IMR-90 (cell line): ENCODE measurements around the gene MAML3. TPM values are rescaled to one million over a fixed set of nuclear protein-coding genes. Genes with fewer than 3 reads are reported as not detected.

Experiments
- ATAC-seq: fragments of 200-7000 bp; cut with Tn5 transposase; 2 replicates; pipeline ENCODE4 v1.9.1; 2020; ENCODE audit warnings: low read depth, mild to moderate bottlenecking, moderate library complexity
- BruUV-seq: library from RNA; stranded (reverse); fragments of 400-500 nt; replicated peaks from 2 replicates; lab custom pipeline; 2021; lab: Mats Ljungman, UMichigan
- CTCF ChIA-PET: fragments of 300-600 bp; formaldehyde crosslinking; extraction: SDS; loops from one replicate; lab custom pipeline; 2021; ENCODE audit warnings: antibody characterized with exemption; lab: Yijun Ruan, JAX
- POLR2A ChIA-PET: fragments of 300-600 bp; sonication (Branson Sonifier 250); formaldehyde crosslinking; loops from one replicate; lab custom pipeline; 2022; ENCODE audit warnings: antibody characterized with exemption; ENCODE audit not compliant: unreplicated experiment; lab: Charles Lee
- DNase-seq: peaks from one replicate; pipeline ENCODE4 v3.0.0; 2013
- H2AFZ ChIP-seq: replicated peaks from 2 replicates; pipeline ENCODE3; 2013; ENCODE audit warnings: low read length, mild to moderate bottlenecking; ENCODE audit not compliant: poor library complexity
- H2AK5ac ChIP-seq: 2 replicates; pipeline ENCODE4 v1.6.1; 2013; ENCODE audit warnings: low read depth, low read length, inconsistent platforms
- H2AK9ac ChIP-seq: replicated peaks from 2 replicates; pipeline ENCODE3; 2013; ENCODE audit warnings: mild to moderate bottlenecking, low read depth, low read length, moderate library complexity; ENCODE audit not compliant: poor library complexity
- H2BK120ac ChIP-seq: 2 replicates; pipeline ENCODE4 v1.6.1; 2013; ENCODE audit warnings: low read depth, low read length, inconsistent platforms
- H2BK15ac ChIP-seq: 3 replicates; pipeline ENCODE4 v1.6.1; 2013; ENCODE audit warnings: low read depth, low read length, inconsistent platforms
- H2BK20ac ChIP-seq: 2 replicates; pipeline ENCODE4 v1.6.1; 2013; ENCODE audit warnings: low read depth, mild to moderate bottlenecking, inconsistent platforms, low read length, moderate library complexity
- H2BK5ac ChIP-seq: 2 replicates; pipeline ENCODE4 v1.6.1; 2013; ENCODE audit warnings: mild to moderate bottlenecking, low read depth, low read length, inconsistent platforms; ENCODE audit not compliant: poor library complexity, severe bottlenecking
- H3K14ac ChIP-seq: replicated peaks from 2 replicates; pipeline ENCODE4 v1.6.1; 2013; ENCODE audit warnings: low read depth, low read length, inconsistent platforms
- H3K18ac ChIP-seq: 2 replicates; pipeline ENCODE4 v1.6.1; 2013; ENCODE audit warnings: low read depth, low read length, control low read depth
- H3K23ac ChIP-seq: 2 replicates; pipeline ENCODE4 v1.6.1; 2013; ENCODE audit warnings: low read depth, low read length, inconsistent platforms
- H3K27ac ChIP-seq: 2 replicates; pipeline ENCODE4 v1.5.1; 2013; ENCODE audit warnings: mild to moderate bottlenecking, control low read depth, low read length; ENCODE audit not compliant: insufficient read depth
- H3K27me3 ChIP-seq: 2 replicates; pipeline ENCODE4 v1.6.1; 2013; ENCODE audit warnings: low read length; ENCODE audit not compliant: control insufficient read depth, insufficient read depth
- H3K36me3 ChIP-seq: 2 replicates; pipeline ENCODE4 v1.6.1; 2013; ENCODE audit warnings: low read length, mixed read lengths; ENCODE audit not compliant: control insufficient read depth, insufficient read depth
- H3K4ac ChIP-seq: 2 replicates; pipeline ENCODE4 v1.6.1; 2013; ENCODE audit warnings: low read depth, low read length, inconsistent platforms
- H3K4me1 ChIP-seq: 2 replicates; pipeline ENCODE4 v1.6.1; 2013; ENCODE audit warnings: low read length, mixed read lengths; ENCODE audit not compliant: control insufficient read depth, insufficient read depth
- H3K4me2 ChIP-seq: 2 replicates; pipeline ENCODE4 v1.6.1; 2013; ENCODE audit warnings: low read depth, mild to moderate bottlenecking, control low read depth, low read length, moderate library complexity
- H3K4me3 ChIP-seq: 2 replicates; pipeline ENCODE4 v1.5.1; 2013; ENCODE audit warnings: low read depth, mild to moderate bottlenecking, control low read depth, low read length, moderate library complexity; ENCODE audit not compliant: insufficient read depth
- H3K56ac ChIP-seq: 2 replicates; pipeline ENCODE4 v1.6.1; 2013; ENCODE audit warnings: low read length, inconsistent platforms; ENCODE audit not compliant: insufficient read depth; ENCODE audit errors: extremely low read depth
- H3K79me1 ChIP-seq, 2 experiments: 2 replicates each; pipeline ENCODE4 v1.6.1; 2013; ENCODE audit warnings: low read length in 2 of 2, inconsistent platforms in 1 of 2, low read depth in 1 of 2
- H3K9ac ChIP-seq: 2 replicates; pipeline ENCODE4 v1.6.1; 2013; ENCODE audit warnings: low read depth, low read length, control low read depth
- H3K9me1 ChIP-seq: 2 replicates; pipeline ENCODE4 v1.6.1; 2013; ENCODE audit warnings: low read length, inconsistent platforms; ENCODE audit not compliant: insufficient read depth
- H3K9me3 ChIP-seq: 2 replicates; pipeline ENCODE4 v1.6.1; 2013; ENCODE audit warnings: low read length; ENCODE audit not compliant: control insufficient read depth, insufficient read depth
- H4K20me1 ChIP-seq: 2 replicates; pipeline ENCODE4 v1.6.1; 2013; ENCODE audit warnings: low read length, inconsistent platforms; ENCODE audit not compliant: insufficient read depth
- H4K5ac ChIP-seq: 2 replicates; pipeline ENCODE4 v1.6.1; 2013; ENCODE audit warnings: mild to moderate bottlenecking, low read depth, low read length, control low read depth
- H4K8ac ChIP-seq, 2 experiments: 2 replicates each; pipeline ENCODE4 v1.6.1; 2013; ENCODE audit warnings: low read depth in 2 of 2, low read length in 2 of 2, control low read depth in 1 of 2, inconsistent platforms in 1 of 2
- H4K91ac ChIP-seq: 2 replicates; pipeline ENCODE4 v1.6.1; 2013; ENCODE audit warnings: low read depth, low read length, inconsistent platforms; ENCODE audit not compliant: insufficient read depth
- BHLHE40 ChIP-seq: fragments of 150-350 bp; IDR thresholded peaks from 2 replicates; pipeline ENCODE4 v1.6.1; 2016; ENCODE audit warnings: mild to moderate bottlenecking, low read depth, low read length
- CEBPB ChIP-seq: IDR thresholded peaks from 2 replicates; pipeline ENCODE4 v1.6.1; 2012; ENCODE audit warnings: low read depth, low read length, improper control_type of control experiment
- CHD1 ChIP-seq: IDR thresholded peaks from 2 replicates; pipeline ENCODE4 v1.6.1; 2012; ENCODE audit warnings: low read depth, low read length, improper control_type of control experiment
- ELK1 ChIP-seq: fragments of 150-350 bp; IDR thresholded peaks from 2 replicates; pipeline ENCODE4 v1.6.1; 2016; ENCODE audit warnings: low read depth, mild to moderate bottlenecking, low read length, moderate library complexity, borderline replicate concordance
- FOS ChIP-seq: fragments of 150-350 bp; IDR thresholded peaks from 2 replicates; pipeline ENCODE4 v1.6.1; 2016; ENCODE audit warnings: low read depth, low read length
- MAFK ChIP-seq: IDR thresholded peaks from 2 replicates; pipeline ENCODE4 v1.6.1; 2012; ENCODE audit warnings: low read depth, low read length, improper control_type of control experiment
- MAZ ChIP-seq: IDR thresholded peaks from 2 replicates; pipeline ENCODE4 v1.6.1; 2012; ENCODE audit warnings: low read depth, mild to moderate bottlenecking, low read length, improper control_type of control experiment, moderate library complexity, borderline replicate concordance
- MXI1 ChIP-seq: IDR thresholded peaks from 2 replicates; pipeline ENCODE4 v1.6.1; 2012; ENCODE audit warnings: low read depth, mild to moderate bottlenecking, low read length, moderate library complexity, borderline replicate concordance
- NFE2L2 ChIP-seq: fragments of 150-350 bp; IDR thresholded peaks from 2 replicates; pipeline ENCODE4 v1.6.1; 2016; ENCODE audit warnings: low read depth, mild to moderate bottlenecking, low read length
- POLR2A ChIP-seq: IDR thresholded peaks from 2 replicates; pipeline ENCODE4 v1.6.1; 2012; ENCODE audit warnings: mild to moderate bottlenecking, low read depth, low read length
- RAD21 ChIP-seq: IDR thresholded peaks from 2 replicates; pipeline ENCODE4 v1.6.1; 2012; ENCODE audit warnings: low read length, improper control_type of control experiment
- RCOR1 ChIP-seq: IDR thresholded peaks from 2 replicates; pipeline ENCODE4 v1.6.1; 2012; ENCODE audit warnings: mild to moderate bottlenecking, low read length, improper control_type of control experiment; ENCODE audit not compliant: insufficient replicate concordance
- RFX5 ChIP-seq: IDR thresholded peaks from 2 replicates; pipeline ENCODE4 v1.8.0; 2012; ENCODE audit warnings: low read depth, mild to moderate bottlenecking, low read length, moderate library complexity
- SMC3 ChIP-seq: fragments of 150-350 bp; IDR thresholded peaks from 2 replicates; pipeline ENCODE4 v1.6.1; 2016; ENCODE audit warnings: low read depth, mild to moderate bottlenecking, antibody characterized with exemption, low read length, moderate library complexity
- WGBS, 2 experiments: methylation state at CpG; one replicate each; pipeline versions ENCODE4 v1.1.5 to v1.1.7; 2013; ENCODE audit warnings: missing lambda C conversion rate in 2 of 2; ENCODE audit not compliant: insufficient read length in 1 of 2; ENCODE audit errors: extremely low coverage in 2 of 2; 5-methylcytosine and 5-hydroxymethylcytosine counted together
- dilution Hi-C: fragments of 300-500 bp; cut with HindIII; formaldehyde crosslinking; loops from one replicate; pipeline ENCODE4 v1.14.3; 2018; ENCODE audit warnings: low sequenced_read_pairs; ENCODE audit not compliant: unreplicated experiment
- in situ Hi-C: fragments of 300-500 bp; cut with MboI; formaldehyde crosslinking; loops from 3 replicates; pipeline ENCODE4 v1.14.3; 2019; ENCODE audit warnings: low sequenced_read_pairs, inconsistent platforms, mixed read lengths
- intact Hi-C: fragments of 100-400 bp; cut with micrococcal nuclease; formaldehyde crosslinking; loops from 2 replicates; pipeline ENCODE4 v1.10.0; 2022
- polyA plus RNA-seq, 3 experiments: library from polyadenylated mRNA; depleted of rRNA; stranded (reverse); fragments of >200 nt; gene quantifications; 2 replicates each; pipeline ENCODE4 v1.2.3, GENCODE V29; 2012; ENCODE audit warnings: low replicate concordance in 1 of 3
- total RNA-seq: library from RNA; depleted of rRNA; stranded (reverse); fragments of >200 nt; gene quantifications from 2 replicates; pipeline ENCODE4 v1.2.3, GENCODE V29; 2012
- TF ChIP-seq, protein P1 (sequence below): fragments of 150-350 bp; IDR thresholded peaks from 2 replicates; pipeline ENCODE4 v1.6.1; 2017; ENCODE audit warnings: mild to moderate bottlenecking, antibody characterized with exemption, low read length, low read depth
- TF ChIP-seq, protein P2 (sequence below): conservative IDR thresholded peaks from 2 replicates; pipeline ENCODE4 v1.5.1; 2012; ENCODE audit warnings: mild to moderate bottlenecking, low read depth, low read length, improper control_type of control experiment

The MAML3 gene
- total and polyA plus RNA-seq, 2 of the 4 experiments (the other 2 are of a cell fraction), result 0.90 to 1.7 TPM

- Histone ChIP-seq H3K9me3 (peaks cover 3% of the 10 kb centered on the region), H3K36me3 (no peaks in the 10 kb centered on the region), H3K27ac (no peak overlapping the region), H3K18ac (no peak overlapping the region), H3K79me1 (peaks cover 0 to 7% of the 10 kb centered on the region in 2 experiments; a peak in 1 of 4 replicates), H2BK15ac (no peak overlapping the region), H2BK5ac (no peak overlapping the region), H3K9me1 (peaks cover 15% of the 10 kb centered on the region), H3K9ac (no peak overlapping the region), H3K14ac (no peak overlapping the region), H3K4me1 (peaks cover 10% of the 10 kb centered on the region), H2BK20ac (no peak overlapping the region), H4K5ac (no peak overlapping the region), H4K20me1 (no peaks in the 10 kb centered on the region), H2AK5ac (no peak overlapping the region), H3K4ac (no peak overlapping the region), H3K27me3 (no peaks in the 10 kb centered on the region), H3K4me3 (no peak overlapping the region), H3K4me2 (no peak overlapping the region), H4K91ac (no peak overlapping the region), H2BK120ac (no peak overlapping the region), H3K56ac (no peak overlapping the region), H3K23ac (no peak overlapping the region), H4K8ac (no peak overlapping the region), H2AK9ac (no peak overlapping the region), H2AFZ (no peak overlapping the region)
- ChIA-PET POLR2A (no interaction called here), CTCF (no interaction called here)
- ATAC-seq (no peak), DNase-seq (no peak)
- TF ChIP-seq CHD1, result no peak
- TF ChIP-seq, protein P1, sequence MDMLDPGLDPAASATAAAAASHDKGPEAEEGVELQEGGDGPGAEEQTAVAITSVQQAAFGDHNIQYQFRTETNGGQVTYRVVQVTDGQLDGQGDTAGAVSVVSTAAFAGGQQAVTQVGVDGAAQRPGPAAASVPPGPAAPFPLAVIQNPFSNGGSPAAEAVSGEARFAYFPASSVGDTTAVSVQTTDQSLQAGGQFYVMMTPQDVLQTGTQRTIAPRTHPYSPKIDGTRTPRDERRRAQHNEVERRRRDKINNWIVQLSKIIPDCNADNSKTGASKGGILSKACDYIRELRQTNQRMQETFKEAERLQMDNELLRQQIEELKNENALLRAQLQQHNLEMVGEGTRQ, result no peak
- no peak for TF ChIP-seq RCOR1
- TF ChIP-seq MAZ, result no peak
- no peak for TF ChIP-seq BHLHE40
- no peak for TF ChIP-seq RFX5
- TF ChIP-seq, protein P2, sequence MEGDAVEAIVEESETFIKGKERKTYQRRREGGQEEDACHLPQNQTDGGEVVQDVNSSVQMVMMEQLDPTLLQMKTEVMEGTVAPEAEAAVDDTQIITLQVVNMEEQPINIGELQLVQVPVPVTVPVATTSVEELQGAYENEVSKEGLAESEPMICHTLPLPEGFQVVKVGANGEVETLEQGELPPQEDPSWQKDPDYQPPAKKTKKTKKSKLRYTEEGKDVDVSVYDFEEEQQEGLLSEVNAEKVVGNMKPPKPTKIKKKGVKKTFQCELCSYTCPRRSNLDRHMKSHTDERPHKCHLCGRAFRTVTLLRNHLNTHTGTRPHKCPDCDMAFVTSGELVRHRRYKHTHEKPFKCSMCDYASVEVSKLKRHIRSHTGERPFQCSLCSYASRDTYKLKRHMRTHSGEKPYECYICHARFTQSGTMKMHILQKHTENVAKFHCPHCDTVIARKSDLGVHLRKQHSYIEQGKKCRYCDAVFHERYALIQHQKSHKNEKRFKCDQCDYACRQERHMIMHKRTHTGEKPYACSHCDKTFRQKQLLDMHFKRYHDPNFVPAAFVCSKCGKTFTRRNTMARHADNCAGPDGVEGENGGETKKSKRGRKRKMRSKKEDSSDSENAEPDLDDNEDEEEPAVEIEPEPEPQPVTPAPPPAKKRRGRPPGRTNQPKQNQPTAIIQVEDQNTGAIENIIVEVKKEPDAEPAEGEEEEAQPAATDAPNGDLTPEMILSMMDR, result no peak
- TF ChIP-seq NFE2L2, result no peak
- no peak for TF ChIP-seq MXI1
- no peak for TF ChIP-seq SMC3
- TF ChIP-seq FOS, result no peak
- TF ChIP-seq CEBPB, result no peak
- no peak for TF ChIP-seq MAFK
- no peak for TF ChIP-seq ELK1
- TF ChIP-seq RAD21, result no peak
- no peak for TF ChIP-seq POLR2A
- in situ Hi-C loops (no loop called here), dilution Hi-C loops (no loop called here), intact Hi-C loops (no loop called here)
- BruUV-seq, result no TSS peak
- no CpG with 5 or more reads among the region's 4 CpGs for WGBS, 2 experiments
Observed at GRCh38 chr4:139807483-139807882, 346.5 kb downstream of the MAML3 start.
